NCI-H146 (cell line): ENCODE results near the gene SAMD4B.
A peak's percentile ranks its signal among the peaks of the same experiment; 100 is the strongest.

Source experiments
- DNase-seq: peaks from one replicate; lab custom pipeline; 2025; lab: John Stamatoyannopoulos, UW

SAMD4B gene

DNA sequence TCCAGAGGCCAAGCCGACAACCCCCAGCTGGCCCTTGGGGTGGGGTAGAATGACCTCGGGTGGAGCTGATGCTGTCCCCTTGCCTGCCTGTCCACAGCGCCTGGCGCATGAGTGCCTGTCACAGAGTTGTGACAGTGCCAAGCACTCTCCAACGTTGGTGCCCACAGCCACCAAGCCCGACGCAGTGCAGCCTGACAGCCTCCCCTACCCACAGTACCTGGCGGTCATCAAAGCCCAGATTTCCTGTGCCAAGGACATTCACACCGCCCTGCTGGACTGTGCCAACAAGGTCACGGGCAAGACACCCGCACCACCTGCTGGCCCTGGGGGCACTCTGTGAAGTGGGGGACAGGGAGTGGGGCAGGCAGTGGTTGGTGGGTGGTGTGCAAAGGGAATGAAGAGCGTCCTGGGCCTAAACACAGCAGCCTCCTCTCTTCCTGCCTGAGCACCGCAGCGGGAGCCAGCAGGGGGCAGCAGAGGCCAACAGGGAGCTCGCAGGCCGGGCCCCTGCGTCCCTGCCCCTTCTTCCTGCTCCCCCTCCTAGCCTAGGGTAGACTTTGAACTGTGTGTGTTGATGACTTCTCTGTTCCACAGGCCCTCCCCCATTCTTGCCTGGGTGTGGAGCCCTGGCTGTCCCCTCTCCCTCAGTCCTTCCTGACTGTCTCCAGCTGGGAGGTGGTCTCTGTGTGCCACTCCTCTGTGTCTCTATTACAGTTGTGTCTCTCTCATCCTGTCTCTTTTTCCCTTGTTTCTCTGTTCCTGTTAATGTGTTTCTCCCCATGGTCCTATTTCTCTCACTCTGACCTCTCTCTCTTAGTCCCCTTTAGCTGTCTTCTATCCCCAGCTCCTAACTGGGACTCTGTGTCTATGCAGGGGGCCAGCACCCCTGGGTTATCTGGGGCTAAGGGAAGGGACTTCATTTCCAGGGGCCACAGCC is 55.4 kb downstream of the SAMD4B start:
- peak; percentile 67 for DNase-seq

- no peak for DNase-seq
Measured at GRCh38 chr19:39398297-39398864, 56.2 kb downstream of the SAMD4B start.

- no peak for DNase-seq
Measured at GRCh38 chr19:39399668-39400050, 57.4 kb downstream of the SAMD4B start.

DNA sequence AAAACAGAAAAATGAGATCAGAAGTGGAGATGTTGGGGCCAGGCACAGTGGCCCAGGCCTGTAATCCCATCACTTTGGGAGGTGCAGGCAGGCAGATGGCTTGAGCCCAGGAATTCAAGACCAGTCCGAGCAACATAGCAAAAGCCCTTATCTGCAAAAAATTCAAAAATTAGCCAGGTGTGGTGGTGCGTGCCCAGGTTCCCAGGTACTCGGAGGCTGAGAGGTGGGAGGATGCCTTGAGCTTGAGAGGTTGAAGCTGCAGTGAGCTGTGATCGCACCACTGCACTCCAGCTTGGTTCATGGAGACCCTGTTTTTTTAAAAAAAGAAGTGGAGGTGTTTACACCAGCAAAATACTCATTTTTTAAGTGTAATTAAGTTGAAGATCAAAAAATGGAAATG is 57.8 kb downstream of the SAMD4B start:
- no peak for DNase-seq

DNA sequence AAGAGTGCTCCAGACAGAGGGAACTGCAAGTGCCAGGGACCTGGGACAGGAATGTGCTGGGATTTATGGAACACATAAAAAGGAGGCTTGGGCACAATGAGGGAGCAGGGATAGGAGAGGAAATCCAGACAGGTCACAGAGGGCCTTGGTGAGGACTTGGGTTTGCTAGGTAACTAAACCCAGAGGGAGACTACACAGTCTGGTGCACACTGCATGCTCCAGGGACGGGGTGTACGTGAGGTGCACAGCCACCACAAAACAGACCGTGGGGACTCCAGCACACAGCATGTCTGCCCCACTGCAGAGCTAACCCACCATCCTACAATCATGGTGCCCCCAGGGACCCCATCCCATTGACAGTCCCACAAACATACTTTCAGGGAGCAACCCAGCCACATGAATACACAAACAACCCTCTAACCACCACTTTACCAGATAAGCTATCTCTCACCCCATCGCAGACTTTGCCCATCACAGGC is 58.9 kb downstream of the SAMD4B start:
- no peak for DNase-seq

- no peak for DNase-seq
Measured at GRCh38 chr19:39401549-39402345, 59.5 kb downstream of the SAMD4B start.

GRCh38 chr19:39402346-39403300 is 60.4 kb downstream of the SAMD4B start:
- peak; percentile 74 for DNase-seq

DNA sequence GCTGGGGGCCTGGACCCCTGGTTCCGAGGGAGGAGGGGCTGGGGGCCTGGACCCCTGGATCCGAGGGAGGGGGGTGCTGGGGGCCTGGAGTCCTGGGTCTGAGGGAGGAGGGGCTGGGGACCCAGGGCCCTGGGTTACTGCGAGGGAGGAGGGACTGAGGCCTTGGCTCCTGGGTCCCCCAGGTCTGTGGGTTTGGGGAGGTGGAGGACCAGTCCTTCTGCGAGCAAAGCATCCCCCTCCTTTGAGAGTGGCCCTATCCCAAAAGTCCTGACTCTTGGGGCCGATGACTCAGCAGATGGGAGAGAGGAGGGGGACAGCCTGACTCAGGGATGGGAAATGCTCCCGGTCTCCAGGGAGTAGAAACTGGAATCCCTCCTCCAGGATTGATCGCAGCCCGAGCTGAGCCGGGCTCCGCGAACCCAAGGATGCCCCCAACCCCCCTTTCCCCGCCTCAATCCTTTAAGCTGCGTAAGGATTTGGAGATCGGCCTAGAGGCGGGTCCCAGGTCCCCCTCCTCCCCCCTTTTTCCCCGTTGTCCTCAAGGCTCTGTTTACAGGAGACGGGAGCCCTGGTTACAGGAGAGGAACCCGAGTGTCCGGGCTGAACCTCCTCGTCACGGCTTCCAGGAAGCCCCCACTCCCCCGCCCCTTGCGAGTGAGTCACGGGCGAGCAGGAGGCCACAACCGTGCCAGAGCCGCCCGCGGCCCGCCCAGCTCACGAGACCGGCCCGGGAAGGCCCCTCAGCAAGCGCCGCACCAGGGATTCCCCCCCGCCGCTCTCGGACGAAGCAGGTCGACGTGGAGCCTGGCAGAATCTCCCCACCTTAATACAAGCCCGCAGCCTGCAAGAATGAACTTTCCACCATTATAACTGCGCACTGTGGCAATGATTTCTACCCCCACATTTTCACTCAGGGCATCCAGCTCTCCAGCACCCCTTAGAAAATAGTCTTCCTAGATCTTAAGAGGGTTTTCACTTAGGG is 61.4 kb downstream of the SAMD4B start:
- DNase-seq: peak; percentile 80

DNA sequence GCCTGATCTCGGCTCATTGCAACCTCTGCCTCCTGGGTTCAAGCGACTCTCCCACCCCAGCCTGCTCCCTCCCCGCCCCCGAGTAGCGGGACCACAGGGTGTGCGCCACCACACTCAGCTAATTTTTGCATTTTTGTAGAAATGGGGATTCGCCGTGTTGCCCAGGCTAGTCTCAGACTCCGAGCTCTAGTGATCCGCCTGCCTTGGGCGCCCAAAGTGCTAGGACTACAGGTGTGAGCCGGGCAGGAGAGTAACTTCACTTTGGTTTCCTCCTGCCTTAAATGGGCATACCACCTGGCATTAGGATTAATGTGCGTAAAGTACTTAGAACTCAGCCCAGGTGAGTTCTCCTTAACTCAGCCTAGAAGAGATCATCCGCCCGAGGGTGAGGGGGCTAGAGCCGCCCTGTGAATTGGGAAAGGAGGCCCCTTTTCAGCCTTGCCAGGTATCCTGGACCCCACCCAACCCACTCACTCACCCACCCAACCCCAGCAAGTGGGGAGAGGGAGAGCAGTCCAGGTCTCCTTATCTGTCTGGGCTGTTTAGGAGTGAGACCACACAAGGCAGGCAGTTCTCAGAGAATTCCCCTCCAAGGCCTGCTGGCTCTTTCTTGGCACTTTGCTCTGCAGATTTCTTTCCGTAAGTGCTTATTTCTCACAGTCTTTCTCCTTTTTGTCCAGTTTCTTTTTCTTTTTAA is 63.2 kb downstream of the SAMD4B start:
- no peak for DNase-seq

DNA sequence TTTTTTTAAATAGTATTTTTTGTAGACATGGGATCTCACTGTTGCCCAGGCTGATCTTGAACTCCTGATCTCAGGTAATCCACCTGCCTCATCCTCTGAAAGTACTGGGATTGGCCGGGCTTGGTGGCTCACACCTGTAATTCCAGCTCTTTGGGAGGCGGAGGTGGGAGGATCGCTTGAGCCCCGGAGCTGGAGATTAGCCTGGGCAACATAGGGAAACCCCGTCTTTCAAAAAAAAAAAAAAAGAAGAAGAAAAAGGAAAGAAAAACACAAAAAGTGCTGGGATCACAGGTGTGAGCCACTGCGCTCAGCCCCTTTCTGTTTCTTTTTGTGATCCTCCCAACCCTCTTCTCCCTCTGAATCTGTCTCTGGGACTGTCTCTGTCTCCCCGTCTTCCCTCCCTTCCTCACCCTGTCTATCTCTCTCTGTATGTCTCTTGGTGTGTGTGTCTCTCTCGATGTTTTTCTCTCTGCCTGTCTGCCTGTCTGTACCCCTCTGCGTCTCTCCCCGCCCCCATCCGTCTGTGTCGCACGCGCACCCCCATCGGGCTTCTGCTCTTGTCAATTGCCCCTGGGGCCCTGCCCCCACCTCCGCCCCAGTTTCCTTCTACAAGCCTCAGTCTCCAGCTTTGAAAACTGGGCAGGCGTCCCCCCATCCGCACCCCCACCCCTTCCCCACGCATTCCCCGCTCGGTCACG is 63.9 kb downstream of the SAMD4B start:
- DNase-seq: no peak

DNA sequence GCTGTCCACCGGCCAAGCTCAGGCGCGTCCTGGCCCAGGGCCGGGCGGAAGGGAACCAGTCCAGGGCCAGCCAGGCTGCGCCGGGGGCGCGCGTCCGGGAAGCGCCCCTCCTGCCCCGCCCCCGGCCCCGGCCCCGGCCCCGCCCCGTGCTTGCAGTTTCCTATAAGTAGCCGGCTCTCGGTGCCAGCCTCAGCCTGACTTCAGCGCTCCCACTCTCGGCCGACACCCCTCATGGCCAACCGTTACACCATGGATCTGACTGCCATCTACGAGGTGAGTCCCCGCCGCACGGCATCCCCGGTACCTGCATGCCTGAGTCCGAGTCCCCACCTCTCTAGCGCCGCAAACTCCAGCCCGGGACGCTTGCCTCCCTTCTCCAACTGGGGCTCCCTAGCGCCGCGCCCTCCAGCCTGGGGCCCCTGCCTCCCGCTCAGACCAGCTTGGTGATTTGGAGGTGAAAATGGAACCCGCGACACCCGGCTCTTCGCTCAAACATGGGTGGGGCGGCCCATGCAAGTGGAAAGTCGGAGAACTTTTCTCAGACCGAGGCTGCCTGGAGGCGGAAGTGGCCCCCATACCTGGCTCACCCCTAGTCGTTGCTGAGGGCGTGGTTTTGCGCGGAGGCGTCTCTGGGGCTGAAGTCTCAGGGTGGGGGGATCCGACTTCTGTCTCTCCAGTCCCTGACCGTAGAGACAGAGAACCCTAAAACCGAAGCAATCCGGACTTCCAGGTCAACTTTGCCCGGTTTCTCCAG is 64.6 kb downstream of the SAMD4B start, which contains the start of gene ZFP36:
ZFP36 (plus strand) TSS at position 192 of the 754 bp plus-strand sequence; CDS start at position 250, 58 bp downstream.
- DNase-seq: peak; percentile 78

DNA sequence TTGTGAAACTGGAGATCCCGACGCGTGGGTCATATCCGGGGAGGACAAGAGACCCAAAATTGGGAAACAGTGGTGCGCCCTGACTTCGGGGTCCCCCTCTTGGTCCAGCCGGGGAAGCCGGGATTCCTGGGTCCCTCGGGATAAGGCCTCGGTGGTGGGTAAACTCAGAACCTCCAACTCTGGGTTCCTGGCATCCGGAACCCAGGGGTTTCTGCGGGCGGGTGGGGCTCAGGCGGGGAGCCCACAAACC is 65.1 kb downstream of the SAMD4B start:
- DNase-seq: no peak

DNA sequence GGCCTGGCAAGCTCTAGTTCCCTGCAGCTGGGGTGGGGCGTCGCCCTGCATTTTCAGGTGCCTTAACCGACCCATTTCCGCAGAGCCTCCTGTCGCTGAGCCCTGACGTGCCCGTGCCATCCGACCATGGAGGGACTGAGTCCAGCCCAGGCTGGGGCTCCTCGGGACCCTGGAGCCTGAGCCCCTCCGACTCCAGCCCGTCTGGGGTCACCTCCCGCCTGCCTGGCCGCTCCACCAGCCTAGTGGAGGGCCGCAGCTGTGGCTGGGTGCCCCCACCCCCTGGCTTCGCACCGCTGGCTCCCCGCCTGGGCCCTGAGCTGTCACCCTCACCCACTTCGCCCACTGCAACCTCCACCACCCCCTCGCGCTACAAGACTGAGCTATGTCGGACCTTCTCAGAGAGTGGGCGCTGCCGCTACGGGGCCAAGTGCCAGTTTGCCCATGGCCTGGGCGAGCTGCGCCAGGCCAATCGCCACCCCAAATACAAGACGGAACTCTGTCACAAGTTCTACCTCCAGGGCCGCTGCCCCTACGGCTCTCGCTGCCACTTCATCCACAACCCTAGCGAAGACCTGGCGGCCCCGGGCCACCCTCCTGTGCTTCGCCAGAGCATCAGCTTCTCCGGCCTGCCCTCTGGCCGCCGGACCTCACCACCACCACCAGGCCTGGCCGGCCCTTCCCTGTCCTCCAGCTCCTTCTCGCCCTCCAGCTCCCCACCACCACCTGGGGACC is 65.6 kb downstream of the SAMD4B start:
- DNase-seq: no peak

GRCh38 chr19:39408392-39409207 is 66.4 kb downstream of the SAMD4B start:
- DNase-seq: peak; percentile 41

DNA sequence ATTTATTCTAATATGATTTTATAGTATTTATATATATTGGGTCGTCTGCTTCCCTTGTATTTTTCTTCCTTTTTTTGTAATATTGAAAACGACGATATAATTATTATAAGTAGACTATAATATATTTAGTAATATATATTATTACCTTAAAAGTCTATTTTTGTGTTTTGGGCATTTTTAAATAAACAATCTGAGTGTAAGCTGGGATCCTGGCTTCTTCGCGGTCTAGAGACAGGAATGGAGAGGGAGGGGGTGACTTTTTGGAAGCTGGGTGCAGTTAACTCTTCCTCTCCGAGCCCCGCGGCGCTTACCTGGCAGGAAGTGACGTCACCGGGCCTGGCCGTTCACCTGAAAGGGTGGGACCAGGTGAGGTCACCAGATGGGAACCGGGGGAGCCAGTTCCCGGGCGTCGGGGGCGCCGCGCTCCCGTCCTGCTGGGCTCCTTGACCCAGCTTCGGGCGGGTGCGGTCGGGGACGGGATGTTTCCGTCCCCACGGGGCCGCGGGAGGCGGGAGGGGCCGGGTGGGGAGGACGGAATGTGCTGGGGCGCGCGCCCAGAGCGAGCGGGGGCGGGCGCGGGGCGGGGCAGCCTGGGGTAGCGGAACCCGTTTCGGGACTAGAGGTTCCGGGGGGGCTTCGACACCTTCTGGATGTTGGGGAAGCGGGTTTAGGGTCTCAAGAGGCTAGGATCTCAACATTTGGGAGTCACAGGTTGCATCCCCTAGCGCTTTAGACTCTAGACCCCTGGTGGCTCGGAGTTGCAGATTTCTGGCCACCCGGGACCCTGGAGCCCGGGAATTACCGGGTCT is 67.2 kb downstream of the SAMD4B start:
- peak; percentile 99 for DNase-seq
